HG03565 (cell line): Measurements from ENCODE around the gene CAPZA1.

Experiments
- ATAC-seq: cut with Tn5 transposase; IDR thresholded peaks from one replicate; pipeline ENCODE4 v1.9.1; 2021; ENCODE audit warnings: mild to moderate bottlenecking, moderate library complexity; ENCODE audit not compliant: unreplicated experiment

The CAPZA1 gene

GRCh38 chr1:112699425-112700144 lies 80.0 kb downstream of the CAPZA1 start:
- no peak for ATAC-seq

GRCh38 chr1:112700290-112701226 lies 80.9 kb downstream of the CAPZA1 start:
- peak; percentile 37 for ATAC-seq

DNA sequence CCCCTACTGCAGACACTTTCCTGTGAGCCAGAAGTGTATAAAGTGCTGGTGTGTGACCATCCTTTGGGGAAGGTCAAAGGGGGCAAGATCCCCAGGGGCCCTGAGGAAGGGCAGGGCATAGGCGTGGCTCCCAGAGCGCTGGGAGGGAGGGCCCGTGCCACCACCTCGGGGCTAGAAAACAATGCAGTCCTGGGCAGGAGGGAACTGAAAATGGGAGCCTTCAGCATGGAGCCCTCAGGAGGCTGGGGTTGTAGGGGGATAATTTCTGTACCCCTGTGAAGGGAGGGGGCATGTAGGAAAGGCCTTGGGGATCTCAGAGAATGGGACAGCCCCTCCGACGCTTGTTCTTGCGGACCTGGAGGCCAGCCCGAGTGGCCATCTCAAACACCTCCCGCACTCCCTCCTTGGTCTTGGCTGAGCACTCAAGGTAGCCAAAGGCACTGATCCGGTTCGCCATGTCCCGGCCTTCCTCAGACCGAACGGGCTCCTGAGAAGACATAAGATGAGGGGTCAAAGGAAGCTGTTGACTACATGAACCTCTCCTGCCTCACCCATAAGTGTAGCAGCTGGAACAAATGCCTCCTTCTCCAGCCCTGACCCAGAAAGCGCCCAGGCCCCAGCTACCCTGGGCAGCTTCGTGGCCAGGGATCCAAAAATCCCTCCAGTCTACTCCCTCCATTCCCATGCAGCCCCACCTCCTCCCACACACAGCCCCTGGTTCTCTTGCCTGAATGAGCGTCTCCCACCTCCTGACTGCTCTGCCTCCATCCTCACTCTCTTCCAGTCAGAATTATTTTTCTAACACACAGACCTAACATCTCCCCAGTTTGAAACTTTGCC lies 81.8 kb downstream of the CAPZA1 start:
- no peak for ATAC-seq

GRCh38 chr1:112702067-112702395 lies 82.4 kb downstream of the CAPZA1 start:
- no peak for ATAC-seq

GRCh38 chr1:112702420-112703261 lies 83.0 kb downstream of the CAPZA1 start:
- no peak for ATAC-seq

DNA sequence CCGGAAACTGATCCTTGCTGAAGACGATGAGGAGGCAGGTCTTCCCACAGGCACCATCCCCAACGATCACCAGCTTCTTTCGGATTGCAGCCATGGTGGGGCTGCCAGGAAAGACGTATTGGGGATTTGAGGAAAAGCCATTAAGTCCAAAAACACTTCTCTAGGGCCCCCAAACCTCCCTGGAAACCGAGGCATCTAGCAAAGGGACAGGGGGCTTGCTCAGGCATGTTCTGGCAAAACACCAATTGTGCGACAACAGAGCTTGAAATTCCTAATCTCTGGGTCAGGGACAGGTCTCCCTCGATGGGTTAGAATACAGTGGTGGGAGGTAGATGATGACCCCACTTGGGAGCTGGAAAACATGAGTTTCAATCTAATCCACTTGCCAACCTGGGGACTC lies 84.1 kb downstream of the CAPZA1 start:
- no peak for ATAC-seq

DNA sequence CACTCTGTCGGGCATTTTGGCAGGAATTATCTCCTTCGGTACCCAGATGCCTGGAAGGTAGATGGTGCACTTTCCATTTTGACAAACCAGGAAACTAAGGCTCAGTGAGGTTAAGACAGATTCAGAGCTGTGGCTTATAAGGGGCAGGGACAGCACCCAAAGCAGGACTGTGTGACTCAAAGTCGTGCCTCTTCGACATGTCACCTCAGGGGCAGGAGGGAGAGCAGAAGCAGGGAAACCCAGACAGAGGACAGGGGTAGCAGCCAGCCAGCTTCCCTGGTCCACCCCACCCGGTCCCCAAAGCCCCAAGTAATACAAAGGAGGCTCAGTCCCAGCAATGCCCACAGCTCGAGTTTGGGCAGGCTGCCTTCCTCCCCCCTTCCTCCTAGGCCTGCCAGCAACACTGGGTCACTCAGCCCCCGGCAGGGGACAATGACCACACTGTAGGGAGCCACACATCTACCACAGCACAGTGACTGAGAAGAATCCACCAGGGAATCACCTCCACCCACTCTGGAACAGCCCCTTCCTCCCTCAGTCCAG lies 84.8 kb downstream of the CAPZA1 start:
- ATAC-seq, result no peak

- peak; percentile 50 for ATAC-seq
Measured at GRCh38 chr1:112704934-112705627, 85.4 kb downstream of the CAPZA1 start.

DNA sequence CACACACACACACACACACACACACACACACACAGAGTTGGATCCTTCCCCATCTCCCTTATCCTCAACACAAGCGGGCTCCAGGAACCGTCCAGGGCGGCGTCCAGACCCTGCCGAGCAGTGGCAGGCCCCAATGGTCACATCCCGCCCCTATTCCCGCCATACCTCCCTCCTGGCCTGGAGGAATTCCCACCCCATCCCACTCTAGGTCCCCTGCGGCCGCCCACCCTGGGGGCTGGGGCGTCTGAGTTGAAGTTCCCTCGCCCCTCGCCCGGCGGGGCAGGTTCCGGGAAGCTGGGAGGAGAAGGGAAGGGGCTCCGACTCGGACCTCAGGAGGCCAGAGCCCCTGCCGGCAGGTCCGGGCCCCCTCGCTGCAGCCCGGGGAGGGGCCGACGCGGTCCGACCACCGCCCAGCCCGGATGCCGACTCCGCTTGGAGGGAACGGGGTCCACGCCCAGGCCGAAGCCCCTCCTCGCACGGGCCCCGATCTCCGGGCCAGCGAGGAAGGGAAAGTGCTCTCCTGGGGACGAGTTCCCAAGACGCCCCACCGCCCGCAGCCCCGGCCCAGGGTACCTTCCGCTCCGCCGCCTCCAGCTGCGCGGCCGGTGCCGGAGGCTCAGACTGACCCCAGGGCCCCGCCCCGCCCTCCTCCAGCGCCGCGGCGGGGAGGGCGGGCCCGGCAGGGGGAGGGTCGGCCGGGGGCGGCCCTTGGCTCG lies 87.0 kb downstream of the CAPZA1 start, which contains the start of gene RHOC:
Gene RHOC (minus strand): TSS at position 623 of the 716 bp plus-strand sequence. CDS start 3,328 bp downstream, outside the sequence.
- peak; percentile 45 for ATAC-seq

DNA sequence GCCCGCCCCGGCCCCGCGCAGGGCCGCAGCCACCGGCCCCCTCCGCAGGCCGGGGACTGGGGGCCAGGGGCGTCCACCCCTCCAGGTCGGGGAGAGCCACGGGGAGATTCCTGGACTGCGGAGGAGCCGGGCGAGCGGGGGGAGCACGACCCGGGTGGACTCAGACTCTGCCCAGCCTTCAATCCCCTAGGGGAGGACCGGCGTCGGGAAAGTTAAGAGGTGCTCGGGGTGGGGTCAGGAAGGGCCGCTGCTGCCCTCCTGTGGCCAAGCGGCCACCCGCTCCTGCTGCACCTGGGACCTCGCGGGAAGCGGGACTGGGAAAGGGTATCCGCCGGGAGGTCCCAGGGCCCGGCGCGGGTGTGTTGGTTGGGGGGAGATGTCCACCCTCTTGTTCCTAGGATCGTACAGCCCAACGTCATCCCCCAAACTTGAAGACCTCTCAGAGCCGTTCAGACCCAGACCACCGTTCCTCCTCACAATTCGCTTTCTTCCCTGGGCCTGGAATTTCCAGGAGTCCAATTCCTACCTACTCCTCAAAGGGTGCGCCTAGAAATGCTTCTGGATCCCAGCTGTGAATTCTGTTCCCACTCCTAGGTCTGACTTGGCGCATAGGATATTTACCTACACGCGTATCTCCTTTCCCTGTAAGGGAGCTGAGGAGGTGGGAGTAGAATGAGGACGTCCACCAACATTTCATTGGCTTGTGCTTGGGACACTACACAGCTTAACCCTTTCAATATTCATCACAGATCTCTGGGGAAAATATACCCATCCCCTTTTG lies 87.8 kb downstream of the CAPZA1 start:
- ATAC-seq, result peak; percentile 35

DNA sequence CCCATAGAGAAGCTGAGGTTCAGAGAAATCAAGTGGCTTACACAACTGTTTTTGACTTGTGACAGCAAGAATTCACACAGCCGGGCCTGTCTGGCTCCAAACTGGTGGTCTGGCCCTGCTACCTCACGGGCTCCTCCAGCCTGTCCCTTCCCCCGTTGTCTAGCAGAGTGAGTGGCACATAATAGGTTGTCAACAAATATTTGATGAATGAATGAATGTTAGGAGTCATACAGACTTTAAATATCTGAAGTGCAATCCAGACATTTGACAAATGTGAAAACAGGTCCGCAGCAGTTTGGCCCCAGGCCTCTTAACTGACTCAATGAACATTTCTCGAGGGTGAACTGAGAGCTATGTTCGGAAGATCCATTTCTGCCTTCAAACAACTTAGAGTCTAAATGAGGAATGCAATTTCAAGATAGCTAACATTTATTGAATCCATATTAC lies 88.4 kb downstream of the CAPZA1 start:
- ATAC-seq, result no peak

DNA sequence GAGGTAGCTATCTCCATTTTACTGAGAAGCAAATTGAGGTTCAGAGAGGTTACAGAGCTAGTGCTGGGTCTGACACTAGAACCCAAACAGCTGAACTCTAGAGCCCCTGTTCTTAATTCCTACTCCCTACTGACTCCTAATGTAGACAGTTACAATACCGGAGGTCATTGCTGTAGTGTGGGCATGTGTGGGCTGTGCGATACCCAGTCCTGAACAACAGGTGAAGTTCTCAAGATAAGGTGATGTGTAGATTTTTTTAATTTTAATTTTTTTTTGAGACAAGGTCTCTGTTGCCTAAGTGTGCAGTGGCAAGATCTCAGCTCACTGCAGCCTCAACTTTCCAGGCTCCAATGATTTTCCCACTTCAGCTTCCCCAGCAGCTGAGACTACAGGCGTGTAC lies 88.9 kb downstream of the CAPZA1 start:
- ATAC-seq, result no peak

- no peak for ATAC-seq
Measured at GRCh38 chr1:112710159-112710558, 90.5 kb downstream of the CAPZA1 start.

DNA sequence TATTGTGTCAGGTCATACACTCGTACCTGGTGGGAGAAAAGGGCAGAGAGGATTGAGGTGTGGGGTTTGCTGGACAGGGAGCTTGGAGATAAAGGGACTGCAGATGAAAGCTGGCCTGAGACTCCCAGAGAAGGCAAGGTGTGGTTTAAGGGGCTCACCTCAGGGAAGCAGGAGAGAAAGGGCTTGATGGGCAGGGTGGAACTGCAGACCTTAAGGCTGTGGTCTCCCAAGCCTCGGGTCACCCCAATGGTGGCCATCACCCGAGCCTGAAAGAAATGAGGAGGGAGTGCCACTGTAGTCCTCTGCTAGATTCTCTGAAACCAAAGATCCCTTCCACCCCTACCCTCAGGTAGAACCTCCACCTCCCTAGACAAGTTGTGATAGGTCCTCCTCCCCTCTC lies 91.0 kb downstream of the CAPZA1 start:
- no peak for ATAC-seq

DNA sequence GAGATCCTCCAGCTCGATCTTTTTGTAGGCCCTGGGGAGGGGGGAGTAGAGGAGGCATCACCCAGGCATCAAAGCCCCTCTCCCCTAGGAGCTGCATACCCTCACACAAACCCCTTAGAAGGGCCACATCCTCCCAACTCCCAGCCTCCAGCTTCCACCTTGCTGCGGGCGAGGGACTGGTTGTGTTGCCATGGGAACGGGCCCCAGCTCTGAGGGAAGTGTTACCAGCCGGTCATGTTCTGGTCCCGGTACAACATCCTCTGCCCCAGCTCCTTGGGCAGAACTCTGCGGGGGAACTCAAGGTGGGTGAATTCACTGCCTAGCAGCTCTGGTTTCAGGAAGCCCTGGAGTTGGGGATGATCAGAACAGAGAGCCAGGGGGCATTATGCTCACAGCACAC lies 91.4 kb downstream of the CAPZA1 start:
- no peak for ATAC-seq

DNA sequence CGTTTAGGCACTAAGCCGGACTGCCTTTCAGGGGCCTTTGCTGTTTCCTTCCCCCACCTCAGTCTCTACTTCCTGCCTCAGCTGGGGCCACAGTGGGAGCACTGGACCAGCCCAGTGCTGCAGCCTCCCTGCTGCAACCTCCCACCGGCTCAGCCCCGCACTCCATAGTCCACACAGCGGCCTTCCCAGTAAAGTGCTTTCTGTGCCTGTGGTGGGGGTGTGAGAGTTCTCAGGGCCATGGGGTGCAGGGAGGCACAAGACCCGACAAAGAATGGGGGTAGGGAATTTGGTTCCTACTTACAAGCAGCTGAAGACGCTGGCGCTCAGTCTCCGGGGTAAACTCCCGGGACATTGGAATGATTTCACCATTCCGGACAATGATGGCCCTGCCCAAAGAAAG lies 92.0 kb downstream of the CAPZA1 start:
- ATAC-seq, result no peak

- no peak for ATAC-seq
Measured at GRCh38 chr1:112712191-112712590, 92.6 kb downstream of the CAPZA1 start.

GRCh38 chr1:112712701-112713128 lies 93.1 kb downstream of the CAPZA1 start:
- no peak for ATAC-seq
